Testis (tissue), 3 donors: ENCODE results near the gene VASH2. TPM values are rescaled to one million over a fixed set of nuclear protein-coding genes. Genes with fewer than 3 reads are reported as not detected.
"Not testable (repeated sequence)": the region's sequence is repeated elsewhere in the genome, so short reads cannot be mapped to it uniquely, and the experiment has no call there.

Experiments
- DNase-seq: peaks from one replicate; pipeline ENCODE4 v3.0.0-alpha.2; 2019
- H3K27ac ChIP-seq, 2 donors: fragments of 200-600 bp; sonication (generic); one replicate each; pipeline ENCODE4 v1.5.1; 2019
- H3K27me3 ChIP-seq: fragments of 200-600 bp; sonication (generic); one replicate; pipeline ENCODE4 v1.5.1; 2019
- H3K36me3 ChIP-seq: fragments of 200-600 bp; sonication (generic); one replicate; pipeline ENCODE4 v1.5.1; 2017; ENCODE audit warnings: low read depth; ENCODE audit errors: missing control alignments
- H3K4me1 ChIP-seq: fragments of 200-600 bp; sonication (generic); one replicate; pipeline ENCODE4 v1.5.1; 2019
- H3K4me3 ChIP-seq, 2 donors: fragments of 200-600 bp; sonication (generic); one replicate each; pipeline ENCODE4 v1.5.1; 2017 to 2019
- H3K9me3 ChIP-seq: fragments of 200-600 bp; sonication (generic); one replicate; pipeline ENCODE4 v1.5.1; 2017
- POLR2A ChIP-seq: fragments of 450-650 bp; IDR thresholded peaks from one replicate; pipeline ENCODE4 v1.6.1; 2017; ENCODE audit warnings: antibody characterized with exemption, mild to moderate bottlenecking, moderate library complexity
- WGBS, 2 donors: methylation state at CpG; one replicate each; pipeline ENCODE4 v1.1.5; 2018; 5-methylcytosine and 5-hydroxymethylcytosine counted together
- intact Hi-C: fragments of 100-400 bp; cut with DNase I; formaldehyde crosslinking; loops from one replicate; pipeline ENCODE4 v1.15.1; 2023; ENCODE audit warnings: low total_unique reads
- polyA plus RNA-seq: library from polyadenylated mRNA; stranded (reverse); fragments of 350-450 nt; fragmentation: Illumina TruSeq; extraction: RNeasy Lipid Tissue Mini Kit (QIAGEN cat#74804); gene quantifications from one replicate; pipeline ENCODE4 v1.2.3, GENCODE V29; 2014; ENCODE audit warnings: low read depth, low replicate concordance; ENCODE audit not compliant: insufficient read depth
- total RNA-seq, 2 donors: library from RNA; depleted of rRNA; stranded (reverse); fragments of >200 nt; gene quantifications; one replicate each; pipeline ENCODE4 v1.2.3, GENCODE V29; 2016
- TF ChIP-seq, protein P1 (sequence below), 3 experiments: fragments of 450-650 bp in 2 of 3; fragments of 200-600 bp in 1 of 3; sonication (generic) in 1 of 3; IDR thresholded peaks; one replicate each; pipeline ENCODE4 v1.5.1; 2016 to 2019; ENCODE audit warnings: antibody characterized with exemption in 3 of 3, mild to moderate bottlenecking in 2 of 3, moderate library complexity in 1 of 3

Gene VASH2
- total and polyA plus RNA-seq, 3 donors from 2014 or later: 9.5 to 30.9 (median 18.0) TPM

DNA sequence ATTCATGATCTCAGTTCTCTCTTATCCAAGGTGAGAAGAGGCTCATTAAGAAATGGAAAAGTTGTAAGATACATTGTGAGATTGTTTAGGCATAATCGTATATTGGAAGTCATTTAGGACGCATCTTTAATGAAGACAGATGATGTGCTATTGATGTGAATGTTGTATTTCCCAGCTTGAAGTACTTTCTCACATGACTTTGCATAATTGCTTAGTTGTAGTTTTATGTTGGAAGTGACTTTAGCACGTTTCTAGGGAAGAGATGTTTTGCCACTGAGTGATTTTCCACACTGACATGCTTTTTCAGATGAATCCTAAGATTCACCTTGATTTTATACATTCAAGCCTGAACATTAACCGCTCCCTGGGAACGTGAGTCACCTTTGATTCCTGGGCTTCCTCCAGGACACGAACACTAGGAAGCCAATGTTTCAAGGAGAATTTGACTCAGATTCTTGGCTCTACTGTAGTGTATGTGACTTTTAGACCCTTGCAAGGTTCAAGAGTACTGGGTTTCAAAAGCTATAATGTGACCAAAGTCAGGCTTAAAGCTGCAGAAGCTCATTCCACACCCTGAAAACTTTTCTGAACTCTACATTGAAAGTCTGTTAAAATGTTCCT lies 37.5 kb downstream of the VASH2 start:
- intact Hi-C loops: no loop called here
- H3K36me3 ChIP-seq: no peaks in the 10 kb centered on the region
- no peak overlapping the region for H3K4me3 ChIP-seq
- no peak for DNase-seq
- H3K4me1 ChIP-seq: no peaks in the 10 kb centered on the region
- H3K27me3 ChIP-seq: no peaks in the 10 kb centered on the region
- 61 to 62% methylated on average over 6 of the region's 6 CpGs for WGBS, 2 donors
- no peaks in the 10 kb centered on the region for H3K9me3 ChIP-seq
- no peak for TF ChIP-seq POLR2A
- TF ChIP-seq, protein P1, sequence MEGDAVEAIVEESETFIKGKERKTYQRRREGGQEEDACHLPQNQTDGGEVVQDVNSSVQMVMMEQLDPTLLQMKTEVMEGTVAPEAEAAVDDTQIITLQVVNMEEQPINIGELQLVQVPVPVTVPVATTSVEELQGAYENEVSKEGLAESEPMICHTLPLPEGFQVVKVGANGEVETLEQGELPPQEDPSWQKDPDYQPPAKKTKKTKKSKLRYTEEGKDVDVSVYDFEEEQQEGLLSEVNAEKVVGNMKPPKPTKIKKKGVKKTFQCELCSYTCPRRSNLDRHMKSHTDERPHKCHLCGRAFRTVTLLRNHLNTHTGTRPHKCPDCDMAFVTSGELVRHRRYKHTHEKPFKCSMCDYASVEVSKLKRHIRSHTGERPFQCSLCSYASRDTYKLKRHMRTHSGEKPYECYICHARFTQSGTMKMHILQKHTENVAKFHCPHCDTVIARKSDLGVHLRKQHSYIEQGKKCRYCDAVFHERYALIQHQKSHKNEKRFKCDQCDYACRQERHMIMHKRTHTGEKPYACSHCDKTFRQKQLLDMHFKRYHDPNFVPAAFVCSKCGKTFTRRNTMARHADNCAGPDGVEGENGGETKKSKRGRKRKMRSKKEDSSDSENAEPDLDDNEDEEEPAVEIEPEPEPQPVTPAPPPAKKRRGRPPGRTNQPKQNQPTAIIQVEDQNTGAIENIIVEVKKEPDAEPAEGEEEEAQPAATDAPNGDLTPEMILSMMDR (IDR thresholded peaks at IDR 0.05): no peak
- no peak overlapping the region for H3K27ac ChIP-seq

DNA sequence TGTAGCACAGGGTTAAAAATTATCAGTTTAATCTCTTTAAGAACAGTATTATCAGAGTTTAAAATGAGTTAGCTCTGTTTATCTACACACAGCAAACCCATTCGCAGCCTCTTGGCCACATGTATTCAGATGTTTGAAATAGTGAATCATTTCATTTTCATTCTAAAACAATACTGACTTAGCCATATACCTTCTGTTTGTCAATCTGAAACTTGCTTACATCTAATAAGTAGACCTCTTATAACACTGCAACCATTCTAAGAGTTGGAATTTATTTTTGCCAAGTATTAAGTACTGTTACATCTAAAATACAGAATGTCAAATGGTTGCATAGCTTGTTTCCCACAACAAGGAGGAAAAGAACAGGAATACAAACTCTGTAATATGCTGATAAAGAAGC lies 39.9 kb downstream of the VASH2 start:
- 50 to 53% methylated on average over 1 of the region's 1 CpG for WGBS, 2 donors
- no peaks in the 10 kb centered on the region for H3K9me3 ChIP-seq
- TF ChIP-seq POLR2A: no peak
- TF ChIP-seq, protein P1 (IDR thresholded peaks at IDR 0.05): no peak
- no peaks in the 10 kb centered on the region for H3K4me1 ChIP-seq
- intact Hi-C loops: no loop called here
- no peaks in the 10 kb centered on the region for H3K27me3 ChIP-seq
- H3K36me3 ChIP-seq: no peaks in the 10 kb centered on the region
- no peak overlapping the region for H3K27ac ChIP-seq
- DNase-seq: no peak
- no peak overlapping the region for H3K4me3 ChIP-seq

DNA sequence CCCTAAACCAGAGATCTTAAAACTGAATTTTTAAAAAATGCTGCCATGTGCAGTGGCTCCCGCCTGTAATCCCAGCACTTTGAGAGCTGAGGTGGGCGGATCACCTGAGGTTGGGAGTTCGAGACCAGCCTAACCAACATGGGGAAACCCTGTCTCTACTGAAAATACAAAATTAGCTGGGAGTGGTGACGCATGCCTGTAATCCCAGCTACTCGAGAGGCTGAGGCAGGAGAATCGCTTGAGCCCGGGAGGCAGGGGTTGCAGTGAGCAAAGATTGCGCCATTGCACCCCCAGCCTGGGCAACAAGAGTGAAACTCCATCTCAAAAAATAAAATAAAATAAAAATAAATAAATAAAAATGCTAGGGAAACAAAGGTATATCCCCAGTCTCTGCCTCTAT lies 43.6 kb downstream of the VASH2 start:
- H3K4me3 ChIP-seq, H3K4me1 ChIP-seq, intact Hi-C loops, H3K9me3 ChIP-seq, H3K36me3 ChIP-seq, H3K27ac ChIP-seq, H3K27me3 ChIP-seq, DNase-seq: not testable (repeated sequence)
- 96% methylated on average over 8 of the region's 8 CpGs for WGBS, 2 donors

DNA sequence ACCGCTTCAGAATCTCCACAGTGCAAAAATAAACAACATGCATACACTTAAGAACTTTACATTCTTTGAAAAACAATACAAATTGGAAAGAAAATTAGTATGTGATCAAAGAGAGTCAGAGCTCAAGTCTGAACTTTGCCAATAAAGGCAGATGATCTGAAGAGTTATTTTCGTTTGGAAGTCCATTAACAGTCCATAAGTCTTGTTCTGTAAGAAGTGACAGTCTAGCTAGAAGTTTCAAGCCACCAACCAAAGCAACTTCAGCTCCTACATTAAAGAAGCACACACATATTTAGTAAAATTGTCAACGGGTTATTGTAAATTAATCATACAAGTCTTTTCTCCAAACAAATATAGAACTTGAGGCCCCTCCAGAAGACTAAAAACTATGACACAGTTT lies 44.6 kb downstream of the VASH2 start:
- 90 to 95% methylated on average over 3 of the region's 3 CpGs for WGBS, 2 donors
- intact Hi-C loops: no loop called here
- no peaks in the 10 kb centered on the region for H3K36me3 ChIP-seq

DNA sequence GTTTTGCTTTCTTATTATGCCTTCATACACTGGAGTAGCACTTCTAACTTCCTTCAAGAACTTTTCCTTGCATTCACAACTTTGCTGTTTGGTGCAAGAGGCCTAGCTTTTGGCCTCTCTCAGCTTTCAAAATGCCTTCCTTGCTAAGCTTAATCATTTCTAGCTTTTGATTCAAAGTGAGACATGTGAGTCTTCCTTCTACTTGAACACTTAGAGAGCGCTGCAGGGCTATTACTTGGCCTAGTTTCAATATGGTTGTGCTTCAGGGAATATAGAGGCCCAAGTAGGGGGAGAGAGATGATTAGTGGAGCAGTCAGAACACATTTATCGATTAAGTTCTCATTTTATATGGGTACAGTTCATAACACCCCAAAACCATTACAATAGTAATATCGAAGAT lies 52.9 kb downstream of the VASH2 start:
- Histone ChIP-seq H3K4me1 (no peaks in the 10 kb centered on the region), H3K36me3 (no peaks in the 10 kb centered on the region)
- 89 to 97% methylated on average over 3 of the region's 3 CpGs for WGBS, 2 donors

More for the DNA sequence above, 44.6 kb downstream of the VASH2 start:
- no peak for DNase-seq
- no peak overlapping the region for H3K4me3 ChIP-seq
- no peak for TF ChIP-seq POLR2A
- TF ChIP-seq, protein P1 (IDR thresholded peaks at IDR 0.05): no peak
- no peaks in the 10 kb centered on the region for H3K9me3 ChIP-seq
- no peak overlapping the region for H3K27ac ChIP-seq
- no peaks in the 10 kb centered on the region for H3K4me1 ChIP-seq
- H3K27me3 ChIP-seq: no peaks in the 10 kb centered on the region

More for the DNA sequence above, 52.9 kb downstream of the VASH2 start:
- DNase-seq: no peak
- Histone ChIP-seq H3K27me3 (no peaks in the 10 kb centered on the region), H3K27ac (no peak overlapping the region), H3K4me3 (no peak overlapping the region), H3K9me3 (no peaks in the 10 kb centered on the region)
- TF ChIP-seq, protein P1 (IDR thresholded peaks at IDR 0.05): no peak
- TF ChIP-seq POLR2A: no peak
- intact Hi-C loops: no loop called here
